GM12865 (cell line): ENCODE data around the gene CDK16.

ENCODE experiments used
- DNase-seq: peaks from one replicate; pipeline ENCODE4 v3.0.0; 2010; ENCODE audit warnings: low read depth
- H3K4me3 ChIP-seq: 2 replicates; pipeline ENCODE4 v1.5.1; 2011; ENCODE audit warnings: mild to moderate bottlenecking, low read depth, low read length, control low read depth
- CTCF ChIP-seq: IDR thresholded peaks from 2 replicates; pipeline ENCODE4 v1.5.1; 2011; ENCODE audit warnings: low read length, control low read depth, low read depth, inconsistent platforms; ENCODE audit not compliant: insufficient read depth; ENCODE audit errors: missing control alignments

CDK16 gene

GRCh38 chrX:47198687-47199080, 19.8 kb upstream of the CDK16 start:
- no peak for TF ChIP-seq CTCF
- no peak for DNase-seq
- H3K4me3 ChIP-seq: no peak overlapping the region

GRCh38 chrX:47199286-47199685, 19.2 kb upstream of the CDK16 start:
- DNase-seq: no peak
- no peak overlapping the region for H3K4me3 ChIP-seq
- no peak for TF ChIP-seq CTCF

- TF ChIP-seq CTCF: no peak
- H3K4me3 ChIP-seq: no peak overlapping the region
- DNase-seq: no peak
These were observed 17.9 kb upstream of the CDK16 start for GRCh38 chrX:47200385-47201150.

- no peak overlapping the region for H3K4me3 ChIP-seq
- TF ChIP-seq CTCF: no peak
- DNase-seq: no peak
These were observed 17.0 kb upstream of the CDK16 start for GRCh38 chrX:47201345-47201944.

- no peak overlapping the region for H3K4me3 ChIP-seq
- DNase-seq: no peak
- no peak for TF ChIP-seq CTCF
These were observed 16.2 kb upstream of the CDK16 start for GRCh38 chrX:47202316-47202715.

GRCh38 chrX:47202877-47203276, 15.6 kb upstream of the CDK16 start:
- no peak for DNase-seq
- TF ChIP-seq CTCF: no peak
- no peak overlapping the region for H3K4me3 ChIP-seq
